K562 (cell line): ENCODE measurements around the gene GIT2. TPM values are rescaled to one million over a fixed set of nuclear protein-coding genes. Genes with fewer than 3 reads are reported as not detected.

Source experiments
- CHCHD3 ChIP-seq: fragments of 250-450 bp; sonication (Bioruptor Pico); IDR thresholded peaks from 2 replicates; pipeline ENCODE4 v2.1.2; 2022; ENCODE audit warnings: mild to moderate bottlenecking
- FUS ChIP-seq: fragments of 200-400 bp; formaldehyde crosslinking; optimal IDR thresholded peaks from 2 replicates; pipeline ENCODE3; 2017; ENCODE audit warnings: low read depth, low read length
- GABPA ChIP-seq: fragments of 200-800 bp; sonication (Bioruptor generic); conservative IDR thresholded peaks from 2 replicates; pipeline ENCODE4 v1.6.1; 2016; ENCODE audit warnings: low read depth, missing genetic modification characterization, missing compliant biosample characterization
- GATA2 ChIP-seq: sonication (generic); formaldehyde crosslinking; IDR thresholded peaks from 2 replicates; pipeline ENCODE4 v1.4.0; 2020; ENCODE audit warnings: mild to moderate bottlenecking, missing genetic modification reagents
- HES1 ChIP-seq: fragments of 450-650 bp; IDR thresholded peaks from 2 replicates; pipeline ENCODE4 v1.6.1; 2016; ENCODE audit warnings: low read depth, mild to moderate bottlenecking, moderate library complexity
- KLF16 ChIP-seq: IDR thresholded peaks from 2 replicates; pipeline ENCODE4 v1.6.1; 2016; ENCODE audit warnings: antibody characterized with exemption
- LEF1 ChIP-seq: fragments of 450-650 bp; IDR thresholded peaks from 2 replicates; pipeline ENCODE4 v1.6.1; 2016; ENCODE audit warnings: mild to moderate bottlenecking
- NCOA4 ChIP-seq: fragments of 450-650 bp; IDR thresholded peaks from 2 replicates; pipeline ENCODE4 v1.6.1; 2018; ENCODE audit warnings: mild to moderate bottlenecking; ENCODE audit not compliant: partially characterized antibody
- NKRF ChIP-seq: fragments of 450-650 bp; IDR thresholded peaks from 2 replicates; pipeline ENCODE4 v1.6.1; 2016; ENCODE audit warnings: borderline replicate concordance
- RFX7 ChIP-seq: fragments of 250-450 bp; sonication (Bioruptor Pico); IDR thresholded peaks from 2 replicates; pipeline ENCODE4 v1.5.1; 2021; ENCODE audit warnings: mild to moderate bottlenecking
- SMARCA5 ChIP-seq: fragments of 450-650 bp; IDR thresholded peaks from 2 replicates; pipeline ENCODE4 v1.6.1; 2016
- SPI1 ChIP-seq: IDR thresholded peaks from 2 replicates; pipeline ENCODE4 v1.6.1; 2011; ENCODE audit warnings: low read depth, low read length, control low read depth, borderline replicate concordance
- YY1 ChIP-seq, 3 experiments: IDR thresholded peaks; 2 replicates each; pipeline ENCODE4 v1.6.1; 2011; ENCODE audit warnings: low read length in 2 of 3, mild to moderate bottlenecking in 2 of 3, moderate library complexity in 2 of 3, borderline replicate concordance in 1 of 3, control low read depth in 1 of 3, low read depth in 1 of 3; ENCODE audit not compliant: insufficient read depth in 3 of 3, insufficient replicate concordance in 2 of 3, control insufficient read depth in 1 of 3, insufficient read length in 1 of 3; ENCODE audit errors: extremely low read depth in 1 of 3
- ZKSCAN3 ChIP-seq: fragments of 250-450 bp; sonication (Bioruptor Pico); IDR thresholded peaks from 2 replicates; pipeline ENCODE4 v1.4.0; 2020
- ZNF175 ChIP-seq: fragments of 200-800 bp; sonication (Bioruptor generic); IDR thresholded peaks from 2 replicates; pipeline ENCODE4 v1.6.1; 2016; ENCODE audit warnings: low read depth, mild to moderate bottlenecking, missing genetic modification characterization, missing compliant biosample characterization
- ZNF318 ChIP-seq, 2 experiments: fragments of 450-650 bp; IDR thresholded peaks; 2 replicates each; pipeline ENCODE4 v1.6.1; 2016; ENCODE audit warnings: mild to moderate bottlenecking in 2 of 2, borderline replicate concordance in 1 of 2, low read depth in 1 of 2, moderate library complexity in 1 of 2
- polyA plus RNA-seq, 8 experiments: library from polyadenylated mRNA; depleted of rRNA in 4 of 8; stranded (reverse) in 5 of 8; unstranded in 3 of 8; fragments of >200 nt; fragmentation: Nextera tagmentation in 2 of 8; fragmentation: Illumina TruSeq in 1 of 8; extraction: Ambion mirVana in 2 of 8; extraction: Trizol in 1 of 8; gene quantifications; 2 replicates each; pipeline versions ENCODE4 v1.2.1 to v1.2.3, GENCODE V29; 2011 to 2014; ENCODE audit warnings: inconsistent platforms in 1 of 8, missing spikeins in 1 of 8
- total RNA-seq, 7 experiments: library from RNA; depleted of rRNA in 6 of 7; stranded (reverse); fragments of >200 nt in 6 of 7; fragmentation: Illumina TruSeq in 2 of 7; extraction: Trizol in 2 of 7; gene quantifications; 2 replicates each; pipeline versions ENCODE4 v1.2.1 to v1.2.3, GENCODE V29; 2011 to 2021; ENCODE audit warnings: low replicate concordance in 1 of 7

The GIT2 gene
- total and polyA plus RNA-seq, 9 of the 15 experiments (the other 6 are each of a cell fraction or from before 2014, with no cell fraction given): 4.0 to 30.4 (median 23.5) TPM

GRCh38 chr12:109888179-109889020 lies 107.8 kb downstream of the GIT2 start (continued):
- TF ChIP-seq NCOA4 (no peak), GATA2 (CRISPR knock-in tag) (no peak), FUS (no peak), RFX7 (CRISPR knock-in tag) (no peak), ZKSCAN3 (CRISPR knock-in tag) (no peak), CHCHD3 (CRISPR knock-in tag) (no peak), HES1 (no peak), SMARCA5 (no peak), SPI1 (peak; percentile 81), ZNF318 (IDR thresholded peaks at IDR 0.05; ENCODE audit: borderline replicate concordance in 1 of 2, low read depth in 1 of 2) (0 out of 4 replicates have a peak, but pooled peaks of 1 of the 2 experiments have one; percentile 39), NKRF (no peak), GABPA (tag) (0 out of 2 replicates have a peak, but pooled peaks have one; percentile 27), ZNF175 (CRISPR knock-in tag) (peak; percentile 54; the same call in 1 of the 2 replicates), YY1 (IDR thresholded peaks at IDR 0.05; ENCODE audit: borderline replicate concordance in 1 of 3, control insufficient read depth in 1 of 3, extremely low read depth in 1 of 3, insufficient read depth in 3 of 3, insufficient read length in 1 of 3, insufficient replicate concordance in 2 of 3, low read depth in 1 of 3, low read length in 2 of 3) (no peak), KLF16 (no peak), LEF1 (no peak)
